DOHH2 (cell line): ENCODE data around the gene UCN3.

Experiments
- EZH2phosphoT487 ChIP-seq: fragments of 200-600 bp; sonication (generic); IDR thresholded peaks from 2 replicates; pipeline ENCODE4 v1.6.1; 2017; ENCODE audit warnings: borderline replicate concordance, mild to moderate bottlenecking, antibody characterized with exemption, low read length, moderate library complexity, mixed read lengths
- TF ChIP-seq, protein P1 (sequence below): fragments of 200-600 bp; sonication (generic); IDR thresholded peaks from one replicate; pipeline ENCODE4 v1.5.1; 2014; ENCODE audit warnings: antibody characterized with exemption, mild to moderate bottlenecking, low read depth, low read length; ENCODE audit not compliant: poor library complexity, severe bottlenecking

DNA sequence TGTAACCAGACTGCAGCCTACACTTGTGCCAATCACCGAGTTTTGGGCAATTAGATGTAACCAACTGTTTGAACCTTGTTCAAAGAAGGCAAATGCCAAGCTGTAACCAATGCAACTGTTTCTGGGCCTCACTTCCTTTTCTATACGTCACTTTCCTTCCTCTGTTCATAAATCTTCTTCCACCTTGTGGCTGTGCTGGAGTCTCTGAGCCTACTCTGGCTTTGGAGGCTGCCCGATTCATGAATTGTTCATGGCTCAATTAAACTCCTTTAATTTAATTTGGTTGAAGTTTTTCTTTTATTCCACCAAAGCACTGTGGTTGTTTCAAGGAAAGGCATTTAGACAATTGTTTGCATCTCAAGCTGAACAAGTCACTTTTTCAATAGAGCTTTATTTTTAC is 43.5 kb upstream of the UCN3 start:
- TF ChIP-seq, protein P1, sequence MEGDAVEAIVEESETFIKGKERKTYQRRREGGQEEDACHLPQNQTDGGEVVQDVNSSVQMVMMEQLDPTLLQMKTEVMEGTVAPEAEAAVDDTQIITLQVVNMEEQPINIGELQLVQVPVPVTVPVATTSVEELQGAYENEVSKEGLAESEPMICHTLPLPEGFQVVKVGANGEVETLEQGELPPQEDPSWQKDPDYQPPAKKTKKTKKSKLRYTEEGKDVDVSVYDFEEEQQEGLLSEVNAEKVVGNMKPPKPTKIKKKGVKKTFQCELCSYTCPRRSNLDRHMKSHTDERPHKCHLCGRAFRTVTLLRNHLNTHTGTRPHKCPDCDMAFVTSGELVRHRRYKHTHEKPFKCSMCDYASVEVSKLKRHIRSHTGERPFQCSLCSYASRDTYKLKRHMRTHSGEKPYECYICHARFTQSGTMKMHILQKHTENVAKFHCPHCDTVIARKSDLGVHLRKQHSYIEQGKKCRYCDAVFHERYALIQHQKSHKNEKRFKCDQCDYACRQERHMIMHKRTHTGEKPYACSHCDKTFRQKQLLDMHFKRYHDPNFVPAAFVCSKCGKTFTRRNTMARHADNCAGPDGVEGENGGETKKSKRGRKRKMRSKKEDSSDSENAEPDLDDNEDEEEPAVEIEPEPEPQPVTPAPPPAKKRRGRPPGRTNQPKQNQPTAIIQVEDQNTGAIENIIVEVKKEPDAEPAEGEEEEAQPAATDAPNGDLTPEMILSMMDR: no peak
- no peak for TF ChIP-seq EZH2phosphoT487
